ENCODE data around the gene BCAS3.

BCAS3 gene

DNA sequence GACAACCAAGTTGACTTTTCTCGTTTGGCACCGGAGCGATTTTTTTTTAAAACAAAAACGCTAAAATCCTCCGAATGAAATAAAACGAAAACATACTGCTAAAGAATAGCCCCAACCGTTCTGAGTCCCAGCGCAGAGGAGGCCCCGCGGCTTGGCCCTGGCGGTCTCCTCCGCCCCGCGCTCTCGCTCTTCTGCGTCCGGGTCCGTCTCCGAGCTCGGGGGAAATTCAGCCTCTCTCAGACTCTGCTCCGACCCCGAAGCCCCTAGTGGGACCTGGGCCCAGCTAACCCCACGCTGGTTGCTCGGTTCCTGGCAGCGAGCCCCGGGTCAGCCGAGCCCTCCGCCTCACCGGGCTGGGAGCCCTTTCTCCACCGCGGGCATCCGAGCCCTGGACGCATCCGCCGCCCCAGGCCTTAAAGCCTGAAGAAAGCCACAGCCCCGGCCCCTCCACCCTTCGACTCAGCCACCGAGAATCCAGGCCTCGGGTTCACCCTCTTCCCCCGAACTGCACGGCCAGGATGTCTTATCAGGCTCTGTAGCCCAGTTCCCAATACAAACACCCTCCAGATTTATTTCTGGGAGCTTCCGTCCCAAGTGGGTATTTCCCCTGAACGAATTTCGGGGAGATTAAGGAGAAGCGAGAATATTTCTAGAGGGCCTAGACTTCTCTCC lies 723.2 kb downstream of the BCAS3 start:
- TF ChIP-seq FOXM1 (IDR thresholded peaks at IDR 0.05; ENCODE audit: borderline replicate concordance, low read depth): no peak
- no peak for TF ChIP-seq TEAD4 (IDR thresholded peaks at IDR 0.05)
- no peak for TF ChIP-seq TAF1 (IDR thresholded peaks at IDR 0.05; ENCODE audit: low read depth)

DNA sequence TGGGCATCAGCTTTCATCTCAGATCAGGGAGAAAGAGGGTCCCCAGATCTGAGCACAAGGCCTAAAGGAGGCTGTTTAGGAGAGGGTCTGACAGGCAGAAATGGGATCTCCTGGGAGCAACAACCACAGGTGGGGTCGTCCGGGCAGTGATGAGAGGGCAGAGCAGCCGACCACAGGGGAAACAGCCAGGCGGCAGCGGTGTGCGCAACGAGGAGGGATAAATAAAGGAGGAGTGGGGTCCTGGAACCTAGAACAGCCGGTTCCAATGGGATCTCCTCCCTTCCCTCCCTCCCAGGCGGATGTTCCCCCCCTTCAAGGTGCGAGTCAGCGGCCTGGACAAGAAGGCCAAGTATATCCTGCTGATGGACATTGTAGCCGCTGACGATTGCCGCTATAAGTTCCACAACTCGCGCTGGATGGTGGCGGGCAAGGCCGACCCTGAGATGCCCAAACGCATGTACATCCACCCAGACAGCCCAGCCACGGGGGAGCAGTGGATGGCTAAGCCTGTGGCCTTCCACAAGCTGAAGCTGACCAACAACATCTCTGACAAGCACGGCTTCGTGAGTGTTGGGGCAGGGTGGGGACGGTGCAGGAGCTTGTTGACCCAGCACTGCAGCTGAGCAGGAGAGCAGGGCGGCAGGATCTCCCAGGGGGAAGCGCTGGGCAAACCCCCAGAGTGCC lies 723.9 kb downstream of the BCAS3 start:
- TF ChIP-seq RAD21 (IDR thresholded peaks at IDR 0.05; ENCODE audit: low read depth) (no peak), ZBTB7A (IDR thresholded peaks at IDR 0.05; ENCODE audit: low read depth) (no peak), TEAD4 (IDR thresholded peaks at IDR 0.05) (no peak)

DNA sequence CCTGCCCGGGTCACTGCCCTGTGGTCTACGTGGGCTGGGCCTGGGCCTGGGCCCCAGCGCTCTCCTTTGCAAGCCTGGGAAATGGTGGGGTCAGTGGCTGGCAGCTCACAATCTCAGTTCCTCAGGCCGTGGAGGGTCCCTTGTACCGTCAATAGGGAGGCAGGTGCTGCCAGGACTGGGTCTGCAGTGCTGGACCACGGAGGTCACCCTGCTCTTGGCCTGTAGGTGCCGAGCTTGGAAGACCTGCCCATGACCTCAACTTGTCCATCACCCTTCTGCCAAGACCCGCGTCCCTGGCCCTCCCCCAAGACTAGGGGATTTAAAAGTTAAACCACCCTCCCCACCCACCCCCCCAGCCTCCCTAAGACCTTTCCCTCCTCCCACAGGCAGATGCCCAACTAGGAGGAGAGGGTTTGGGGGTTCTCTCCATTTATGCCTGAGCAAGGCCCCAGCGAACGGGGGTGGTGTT lies 724.5 kb downstream of the BCAS3 start:
- TF ChIP-seq, protein P1, sequence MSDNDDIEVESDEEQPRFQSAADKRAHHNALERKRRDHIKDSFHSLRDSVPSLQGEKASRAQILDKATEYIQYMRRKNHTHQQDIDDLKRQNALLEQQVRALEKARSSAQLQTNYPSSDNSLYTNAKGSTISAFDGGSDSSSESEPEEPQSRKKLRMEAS (IDR thresholded peaks at IDR 0.05): no peak
- TF ChIP-seq ZBTB7A (IDR thresholded peaks at IDR 0.05; ENCODE audit: low read depth) (no peak), EGR1 (IDR thresholded peaks at IDR 0.05) (no peak), TCF12 (IDR thresholded peaks at IDR 0.05; ENCODE audit: low read depth) (no peak), CEBPB (IDR thresholded peaks at IDR 0.05) (no peak), TAF1 (IDR thresholded peaks at IDR 0.05; ENCODE audit: low read depth) (no peak), RAD21 (IDR thresholded peaks at IDR 0.05; ENCODE audit: low read depth) (no peak), YY1 (IDR thresholded peaks at IDR 0.05; ENCODE audit: low read depth) (no peak), CREB1 (IDR thresholded peaks at IDR 0.05; ENCODE audit: low read depth) (no peak)
- TF ChIP-seq, protein P2, sequence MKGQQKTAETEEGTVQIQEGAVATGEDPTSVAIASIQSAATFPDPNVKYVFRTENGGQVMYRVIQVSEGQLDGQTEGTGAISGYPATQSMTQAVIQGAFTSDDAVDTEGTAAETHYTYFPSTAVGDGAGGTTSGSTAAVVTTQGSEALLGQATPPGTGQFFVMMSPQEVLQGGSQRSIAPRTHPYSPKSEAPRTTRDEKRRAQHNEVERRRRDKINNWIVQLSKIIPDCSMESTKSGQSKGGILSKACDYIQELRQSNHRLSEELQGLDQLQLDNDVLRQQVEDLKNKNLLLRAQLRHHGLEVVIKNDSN (IDR thresholded peaks at IDR 0.05): no peak
- TF ChIP-seq, protein P3, sequence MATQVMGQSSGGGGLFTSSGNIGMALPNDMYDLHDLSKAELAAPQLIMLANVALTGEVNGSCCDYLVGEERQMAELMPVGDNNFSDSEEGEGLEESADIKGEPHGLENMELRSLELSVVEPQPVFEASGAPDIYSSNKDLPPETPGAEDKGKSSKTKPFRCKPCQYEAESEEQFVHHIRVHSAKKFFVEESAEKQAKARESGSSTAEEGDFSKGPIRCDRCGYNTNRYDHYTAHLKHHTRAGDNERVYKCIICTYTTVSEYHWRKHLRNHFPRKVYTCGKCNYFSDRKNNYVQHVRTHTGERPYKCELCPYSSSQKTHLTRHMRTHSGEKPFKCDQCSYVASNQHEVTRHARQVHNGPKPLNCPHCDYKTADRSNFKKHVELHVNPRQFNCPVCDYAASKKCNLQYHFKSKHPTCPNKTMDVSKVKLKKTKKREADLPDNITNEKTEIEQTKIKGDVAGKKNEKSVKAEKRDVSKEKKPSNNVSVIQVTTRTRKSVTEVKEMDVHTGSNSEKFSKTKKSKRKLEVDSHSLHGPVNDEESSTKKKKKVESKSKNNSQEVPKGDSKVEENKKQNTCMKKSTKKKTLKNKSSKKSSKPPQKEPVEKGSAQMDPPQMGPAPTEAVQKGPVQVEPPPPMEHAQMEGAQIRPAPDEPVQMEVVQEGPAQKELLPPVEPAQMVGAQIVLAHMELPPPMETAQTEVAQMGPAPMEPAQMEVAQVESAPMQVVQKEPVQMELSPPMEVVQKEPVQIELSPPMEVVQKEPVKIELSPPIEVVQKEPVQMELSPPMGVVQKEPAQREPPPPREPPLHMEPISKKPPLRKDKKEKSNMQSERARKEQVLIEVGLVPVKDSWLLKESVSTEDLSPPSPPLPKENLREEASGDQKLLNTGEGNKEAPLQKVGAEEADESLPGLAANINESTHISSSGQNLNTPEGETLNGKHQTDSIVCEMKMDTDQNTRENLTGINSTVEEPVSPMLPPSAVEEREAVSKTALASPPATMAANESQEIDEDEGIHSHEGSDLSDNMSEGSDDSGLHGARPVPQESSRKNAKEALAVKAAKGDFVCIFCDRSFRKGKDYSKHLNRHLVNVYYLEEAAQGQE (IDR thresholded peaks at IDR 0.05; ENCODE audit: low read depth): no peak

DNA sequence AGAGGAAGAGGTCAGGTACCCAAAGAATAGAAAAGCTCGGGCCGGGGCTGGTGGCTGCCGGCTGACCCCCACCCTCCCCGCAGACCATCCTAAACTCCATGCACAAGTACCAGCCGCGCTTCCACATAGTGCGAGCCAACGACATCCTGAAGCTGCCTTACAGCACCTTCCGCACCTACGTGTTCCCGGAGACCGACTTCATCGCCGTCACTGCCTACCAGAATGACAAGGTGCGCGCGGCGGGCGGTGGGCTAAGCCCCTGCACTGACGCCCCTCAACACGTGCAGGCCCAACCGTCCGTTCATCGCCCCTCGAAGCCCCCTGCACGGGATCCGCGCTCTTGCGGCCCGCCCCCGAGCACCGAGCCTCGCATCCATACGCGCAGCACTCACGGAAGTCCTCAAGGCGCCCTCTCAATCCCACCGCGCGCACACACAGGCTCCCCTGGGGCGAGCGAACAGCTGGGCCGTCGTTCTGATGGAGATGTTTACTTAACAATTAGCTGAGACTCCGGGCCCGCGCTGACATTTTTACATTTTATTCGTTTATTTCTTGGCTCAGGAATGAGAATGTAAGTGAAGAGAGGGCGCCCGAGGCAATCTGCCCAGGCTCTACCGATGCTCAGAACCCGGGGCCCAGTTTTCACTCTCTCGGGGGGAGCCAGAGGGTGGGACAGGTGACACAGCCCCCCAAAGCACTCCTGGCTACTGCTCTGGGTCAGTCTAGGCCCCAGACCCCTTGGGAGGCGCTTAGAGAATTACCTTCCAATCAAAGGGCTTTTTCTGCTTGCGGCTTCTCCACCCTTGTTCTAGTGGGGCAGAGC lies 725.5 kb downstream of the BCAS3 start:
- TF ChIP-seq FOXM1 (IDR thresholded peaks at IDR 0.05; ENCODE audit: borderline replicate concordance, low read depth) (no peak), CREB1 (IDR thresholded peaks at IDR 0.05; ENCODE audit: low read depth) (no peak), YY1 (IDR thresholded peaks at IDR 0.05; ENCODE audit: low read depth) (no peak), CEBPB (IDR thresholded peaks at IDR 0.05) (no peak), RAD21 (IDR thresholded peaks at IDR 0.05; ENCODE audit: low read depth) (no peak)

DNA sequence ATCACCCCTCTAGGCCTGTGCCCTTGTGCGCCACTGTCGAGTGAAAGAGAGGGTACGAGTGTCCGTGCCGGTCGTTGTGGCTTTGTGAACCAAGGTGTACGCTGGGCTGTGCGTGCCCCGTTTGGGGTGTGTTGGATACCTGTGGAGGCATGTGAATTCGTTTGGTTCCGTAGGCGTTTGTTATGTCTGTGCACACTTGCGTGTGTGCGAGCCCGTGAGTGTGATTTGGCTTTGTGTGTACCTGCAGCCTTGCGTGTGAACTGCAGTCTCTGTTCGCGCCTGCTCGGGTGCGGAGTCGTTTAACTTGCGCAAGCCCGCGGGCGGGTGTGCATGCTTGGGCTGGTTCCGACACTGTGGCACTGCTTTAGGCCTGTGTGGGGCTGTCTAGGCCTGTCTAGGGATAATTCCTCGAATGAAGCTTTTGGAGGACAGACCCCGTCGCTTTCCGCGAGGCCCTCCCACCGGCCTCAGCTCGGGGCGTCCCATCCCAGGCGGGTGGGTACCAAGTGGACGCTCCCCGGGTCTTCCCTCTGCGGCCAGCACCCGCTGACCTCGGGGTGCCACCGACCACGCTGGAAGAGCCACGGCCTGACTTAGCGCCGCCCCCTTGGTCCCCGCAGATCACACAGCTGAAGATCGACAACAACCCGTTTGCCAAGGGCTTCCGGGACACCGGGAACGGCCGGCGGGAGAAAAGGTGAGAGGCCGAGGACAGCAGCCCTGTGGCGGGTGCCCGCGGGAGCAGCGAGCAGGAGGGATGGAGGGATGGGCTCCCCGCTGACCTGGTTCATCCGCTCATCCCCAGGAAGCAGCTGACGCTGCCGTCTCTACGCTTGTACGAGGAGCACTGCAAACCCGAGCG lies 726.4 kb downstream of the BCAS3 start:
- TF ChIP-seq, protein P1 (IDR thresholded peaks at IDR 0.05): no peak
- TF ChIP-seq YY1 (IDR thresholded peaks at IDR 0.05; ENCODE audit: low read depth) (no peak), FOXM1 (IDR thresholded peaks at IDR 0.05; ENCODE audit: borderline replicate concordance, low read depth) (no peak), TCF12 (IDR thresholded peaks at IDR 0.05; ENCODE audit: low read depth) (no peak)

DNA sequence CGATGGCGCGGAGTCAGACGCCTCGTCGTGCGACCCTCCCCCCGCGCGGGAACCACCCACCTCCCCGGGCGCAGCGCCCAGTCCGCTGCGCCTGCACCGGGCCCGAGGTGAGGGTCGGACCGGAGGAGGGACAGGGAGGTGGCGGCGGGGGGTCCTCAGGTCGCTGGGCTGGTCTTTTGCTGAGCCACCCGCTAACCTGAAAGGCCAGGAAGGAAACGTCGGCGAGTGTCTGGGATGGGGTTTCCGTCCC lies 726.9 kb downstream of the BCAS3 start:
- TF ChIP-seq ZBTB7A (IDR thresholded peaks at IDR 0.05; ENCODE audit: low read depth) (no peak), TEAD4 (IDR thresholded peaks at IDR 0.05) (no peak), TAF1 (IDR thresholded peaks at IDR 0.05; ENCODE audit: low read depth) (no peak), YY1 (IDR thresholded peaks at IDR 0.05; ENCODE audit: low read depth) (no peak)
- TF ChIP-seq, protein P2 (IDR thresholded peaks at IDR 0.05): no peak

DNA sequence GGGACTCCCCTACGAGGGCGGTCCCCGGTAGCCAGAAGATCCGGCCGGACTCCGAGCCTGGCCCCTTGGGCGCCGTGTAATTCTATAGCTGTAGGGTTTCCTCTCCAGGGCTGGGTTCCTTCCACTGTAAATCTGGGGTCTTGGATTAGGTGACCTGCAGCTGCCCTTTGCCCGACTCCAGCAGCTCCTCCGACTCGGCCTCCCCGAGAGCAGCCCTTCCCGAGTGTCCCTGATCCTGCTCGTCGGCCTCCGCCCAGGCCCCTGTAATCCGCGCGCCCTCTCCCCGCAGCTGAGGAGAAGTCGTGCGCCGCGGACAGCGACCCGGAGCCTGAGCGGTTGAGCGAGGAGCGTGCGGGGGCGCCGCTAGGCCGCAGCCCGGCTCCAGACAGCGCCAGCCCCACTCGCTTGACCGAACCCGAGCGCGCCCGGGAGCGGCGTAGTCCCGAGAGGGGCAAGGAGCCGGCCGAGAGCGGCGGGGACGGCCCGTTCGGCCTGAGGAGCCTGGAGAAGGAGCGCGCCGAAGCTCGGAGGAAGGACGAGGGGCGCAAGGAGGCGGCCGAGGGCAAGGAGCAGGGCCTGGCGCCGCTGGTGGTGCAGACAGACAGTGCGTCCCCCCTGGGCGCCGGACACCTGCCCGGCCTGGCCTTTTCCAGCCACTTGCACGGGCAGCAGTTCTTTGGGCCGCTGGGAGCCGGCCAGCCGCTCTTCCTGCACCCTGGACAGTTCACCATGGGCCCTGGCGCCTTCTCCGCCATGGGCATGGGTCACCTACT lies 727.4 kb downstream of the BCAS3 start:
- TF ChIP-seq, protein P3 (IDR thresholded peaks at IDR 0.05; ENCODE audit: low read depth): no peak
- TF ChIP-seq TCF12 (IDR thresholded peaks at IDR 0.05; ENCODE audit: low read depth): no peak
- TF ChIP-seq, protein P1 (IDR thresholded peaks at IDR 0.05): no peak
- TF ChIP-seq CEBPB (IDR thresholded peaks at IDR 0.05): no peak

All from Ishikawa (cell line).